H1 (cell line): ENCODE data around the gene PRPF31. TPM values are rescaled to one million over a fixed set of nuclear protein-coding genes. Genes with fewer than 3 reads are reported as not detected.

Source experiments
- ATF2 ChIP-seq: IDR thresholded peaks from 2 replicates; pipeline ENCODE4 v1.6.1; 2012; ENCODE audit warnings: low read length, inconsistent platforms
- BCL11A ChIP-seq, 2 experiments: IDR thresholded peaks; one replicate each; pipeline ENCODE4 v1.6.1; 2011; ENCODE audit warnings: low read depth in 2 of 2, low read length in 2 of 2, mild to moderate bottlenecking in 2 of 2
- CHD7 ChIP-seq: fragments of 300-600 bp; sonication (generic); IDR thresholded peaks from 2 replicates; pipeline ENCODE4 v1.7.1; 2012; ENCODE audit warnings: low read length, moderate library complexity, mild to moderate bottlenecking, inconsistent platforms; ENCODE audit not compliant: insufficient replicate concordance
- CTBP2 ChIP-seq: IDR thresholded peaks from 2 replicates; pipeline ENCODE4 v1.7.0; 2011; ENCODE audit warnings: borderline replicate concordance, mild to moderate bottlenecking, moderate library complexity, mixed read lengths, low read length; ENCODE audit not compliant: insufficient read depth, insufficient read length
- GTF2F1 ChIP-seq: IDR thresholded peaks from 2 replicates; pipeline ENCODE4 v1.6.1; 2012; ENCODE audit warnings: low read depth, low read length, improper control_type of control experiment, borderline replicate concordance
- POLR2AphosphoS5 ChIP-seq: IDR thresholded peaks from 2 replicates; pipeline ENCODE4 v1.6.1; 2011; ENCODE audit warnings: low read depth, low read length
- TCF12 ChIP-seq: IDR thresholded peaks from 2 replicates; pipeline ENCODE4 v1.6.1; 2011; ENCODE audit warnings: low read depth, mild to moderate bottlenecking, low read length
- ZNF274 ChIP-seq: IDR thresholded peaks from 2 replicates; pipeline ENCODE4 v1.7.0; 2012; ENCODE audit warnings: low read length, borderline replicate concordance; ENCODE audit errors: extremely low read depth
- polyA plus RNA-seq, 7 experiments: library from polyadenylated mRNA; depleted of rRNA in 3 of 7; stranded (reverse) in 5 of 7; unstranded in 2 of 7; fragments of >200 nt in 5 of 7; fragments of 200-250 nt in 2 of 7; gene quantifications; 1 replicate in 5 of 7; 2 replicates in 1 of 7; 4 replicates in 1 of 7; pipeline versions ENCODE4 v1.2.1 to v1.2.3, GENCODE V29; 2011 to 2013; ENCODE audit warnings: missing spikeins in 2 of 7, mixed read lengths in 2 of 7
- total RNA-seq: library from RNA; stranded (reverse); fragmentation: NEBNext Ultra II Directional; extraction: Animal tissue kit (Norgen Biotek cat#: 25700); gene quantifications from 2 replicates; pipeline ENCODE4 v1.2.1, GENCODE V29; 2021

The PRPF31 gene
- total and polyA plus RNA-seq, 2 of the 8 experiments (the other 6 are each of a cell fraction or from before 2014, with no cell fraction given): 51.1 to 97.4 TPM

DNA sequence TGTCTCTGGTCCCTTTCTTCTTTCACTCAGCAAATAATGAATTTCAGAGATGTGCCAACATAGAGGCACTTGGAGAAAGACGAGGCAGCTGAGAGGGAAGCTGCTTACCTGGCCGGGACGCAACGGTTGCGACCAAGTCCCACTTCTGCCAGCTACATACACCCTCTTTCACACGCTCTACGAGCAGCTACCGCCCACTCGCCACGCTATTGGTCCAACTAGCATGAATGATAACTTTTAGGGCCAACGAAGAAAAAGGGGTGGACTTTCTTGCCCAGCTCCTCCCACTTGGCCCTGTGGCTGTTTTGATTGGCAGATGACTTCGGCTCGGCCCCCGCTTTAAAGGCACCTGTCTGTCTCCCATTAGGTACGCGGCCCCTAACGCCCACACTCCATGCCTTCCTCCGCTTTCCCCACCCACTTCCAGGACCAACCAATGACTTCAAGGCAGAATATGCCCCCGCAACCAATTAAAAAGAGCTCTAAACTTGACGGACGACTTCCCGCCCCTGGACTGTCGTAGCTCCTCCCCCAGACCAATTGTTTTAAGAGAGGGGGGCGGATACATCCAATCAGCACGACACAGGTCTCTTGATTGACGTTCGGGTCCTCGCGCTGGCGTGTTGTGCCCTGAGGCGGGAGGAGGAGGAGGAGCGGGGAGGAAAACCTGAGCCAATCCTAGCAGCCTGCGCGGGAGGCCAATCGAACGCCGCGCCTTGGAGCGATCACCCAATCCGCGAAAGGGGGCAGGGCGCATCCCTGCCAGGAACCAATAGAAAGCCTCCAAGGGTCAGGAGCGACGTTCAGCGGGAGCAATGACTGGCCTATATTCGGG lies 21.5 kb downstream of the PRPF31 start (continued):
- no peak for TF ChIP-seq CHD7
- TF ChIP-seq TCF12: no peak
- TF ChIP-seq POLR2AphosphoS5: peak; percentile 90
- no peak for TF ChIP-seq CTBP2
- no peak for TF ChIP-seq ZNF274
- no peak for TF ChIP-seq BCL11A (IDR thresholded peaks at IDR 0.05; ENCODE audit: low read depth in 2 of 2, low read length in 2 of 2)
- no peak for TF ChIP-seq GTF2F1
- no peak for TF ChIP-seq ATF2
